OCI-LY7 (cell line): ENCODE results near the gene CPSF3. TPM values are rescaled to one million over a fixed set of nuclear protein-coding genes. Genes with fewer than 3 reads are reported as not detected.
A peak's percentile ranks its signal among the peaks of the same experiment; 100 is the strongest.

Source experiments
- BruUV-seq: library from RNA; stranded (reverse); fragments of 400-500 nt; replicated peaks from 2 replicates; lab custom pipeline; 2021; lab: Mats Ljungman, UMichigan
- CTCF ChIA-PET: fragments of 300-600 bp; sonication (Branson Sonifier 250); formaldehyde crosslinking; loops from one replicate; lab custom pipeline; 2022; ENCODE audit warnings: antibody characterized with exemption; ENCODE audit not compliant: unreplicated experiment; lab: Charles Lee
- POLR2A ChIA-PET: fragments of 300-600 bp; sonication (Branson Sonifier 250); formaldehyde crosslinking; loops from one replicate; lab custom pipeline; 2022; ENCODE audit warnings: antibody characterized with exemption; lab: Charles Lee
- DNase-seq: peaks from one replicate; pipeline ENCODE4 v3.0.0-alpha.2; 2015; ENCODE audit warnings: low spot score
- H2AFZ ChIP-seq: fragments of 200-600 bp; sonication (generic), shearing (Covaris generic); 2 replicates; pipeline ENCODE4 v1.6.1; 2014; ENCODE audit warnings: mild to moderate bottlenecking, antibody characterized with exemption, low read length, moderate library complexity
- H3K27ac ChIP-seq: fragments of 200-600 bp; sonication (generic); 2 replicates; pipeline ENCODE4 v1.5.1; 2014; ENCODE audit warnings: mixed run types, low read depth, mild to moderate bottlenecking, moderate library complexity, low read length, inconsistent platforms; ENCODE audit not compliant: poor library complexity, severe bottlenecking
- H3K36me3 ChIP-seq: fragments of 200-600 bp; sonication (generic); 2 replicates; pipeline ENCODE4 v1.6.1; 2014; ENCODE audit warnings: mild to moderate bottlenecking, antibody characterized with exemption, low read length, moderate library complexity, mixed read lengths; ENCODE audit not compliant: insufficient read depth
- H3K4me1 ChIP-seq: fragments of 200-600 bp; sonication (generic); 2 replicates; pipeline ENCODE4 v1.5.1; 2014; ENCODE audit warnings: mild to moderate bottlenecking, low read length; ENCODE audit not compliant: insufficient read depth, poor library complexity, severe bottlenecking
- H3K4me2 ChIP-seq: fragments of 200-600 bp; sonication (generic); 2 replicates; pipeline ENCODE4 v1.6.1; 2014; ENCODE audit warnings: mild to moderate bottlenecking, low read length
- H3K4me3 ChIP-seq: fragments of 200-600 bp; sonication (generic); 2 replicates; pipeline ENCODE4 v1.5.1; 2014; ENCODE audit warnings: mild to moderate bottlenecking, low read depth, low read length; ENCODE audit not compliant: poor library complexity, severe bottlenecking
- H3K79me2 ChIP-seq: fragments of 200-600 bp; sonication (generic); 2 replicates; pipeline ENCODE4 v1.6.1; 2016; ENCODE audit warnings: low read depth, mild to moderate bottlenecking, low read length, moderate library complexity, mixed read lengths; ENCODE audit not compliant: insufficient read depth
- H3K9me2 ChIP-seq: fragments of 200-600 bp; sonication (generic); 2 replicates; pipeline ENCODE4 v1.6.1; 2016; ENCODE audit warnings: mild to moderate bottlenecking, low read length, mixed read lengths; ENCODE audit not compliant: insufficient read depth
- H3K9me3 ChIP-seq: fragments of 200-600 bp; sonication (generic); 2 replicates; pipeline ENCODE4 v1.6.1; 2014; ENCODE audit warnings: mild to moderate bottlenecking, mixed run types, low read length, mixed read lengths
- H4K20me1 ChIP-seq: fragments of 200-600 bp; sonication (generic); 2 replicates; pipeline ENCODE4 v1.6.1; 2014; ENCODE audit warnings: mild to moderate bottlenecking, antibody characterized with exemption, low read length, moderate library complexity, mixed read lengths; ENCODE audit not compliant: insufficient read depth
- CTCF ChIP-seq: fragments of 200-600 bp; sonication (generic); conservative IDR thresholded peaks from 2 replicates; pipeline ENCODE4 v1.5.1; 2014; ENCODE audit warnings: mild to moderate bottlenecking, antibody characterized with exemption, low read length, moderate library complexity, mixed read lengths
- EZH2phosphoT487 ChIP-seq: fragments of 200-600 bp; sonication (generic); IDR thresholded peaks from 2 replicates; pipeline ENCODE4 v1.6.1; 2018; ENCODE audit warnings: low read depth, borderline replicate concordance, mild to moderate bottlenecking, mixed run types, antibody characterized with exemption, low read length, moderate library complexity, mixed read lengths
- intact Hi-C: fragments of 100-400 bp; cut with micrococcal nuclease; formaldehyde crosslinking; loops from one replicate; pipeline ENCODE4 v1.10.0; 2022; ENCODE audit not compliant: unreplicated experiment
- total RNA-seq, 2 experiments: library from RNA; depleted of rRNA in 1 of 2; stranded (reverse); fragments of >200 nt in 1 of 2; shearing (Covaris generic) in 1 of 2; gene quantifications; 2 replicates each; pipeline ENCODE4 v1.2.3, GENCODE V29; 2014 to 2022

The CPSF3 gene
- total RNA-seq, 2 experiments from 2014 or later: 54.5 to 88.3 TPM

GRCh38 chr2:9480157-9480556 lies 56.7 kb downstream of the CPSF3 start:
- BruUV-seq: no TSS peak
- Histone ChIP-seq H3K27ac (peak overlapping the region; percentile 75), H2AFZ (no peak overlapping the region), H4K20me1 (no peaks in the 10 kb centered on the region), H3K4me3 (peak overlapping the region; percentile 13), H3K9me3 (no peaks in the 10 kb centered on the region), H3K79me2 (no peaks in the 10 kb centered on the region), H3K4me2 (peak overlapping the region; percentile 66), H3K4me1 (peaks cover 46% of the 10 kb centered on the region), H3K9me2 (no peaks in the 10 kb centered on the region), H3K36me3 (peaks cover 62% of the 10 kb centered on the region)
- TF ChIP-seq EZH2phosphoT487: no peak
- no peak for TF ChIP-seq CTCF
- POLR2A ChIA-PET: interaction anchor here (0.6 to 1.2 kb wide), 5 partner anchors 13 to 781 kb away, joined by 3 to 4 read pairs (median 3); no protein-coding TSS in a partner anchor
- intact Hi-C loops: no loop called here
- DNase-seq: peak; percentile 73
- CTCF ChIA-PET: interaction anchor here (0.9 kb wide), 1 partner anchor 63 kb away, joined by 3 read pairs; no protein-coding TSS in a partner anchor

- H4K20me1 ChIP-seq: no peaks in the 10 kb centered on the region
- ChIA-PET CTCF (no interaction called here), POLR2A (interaction anchor here (0.7 to 2.9 kb wide), 3 partner anchors 10 to 26 kb away, joined by 3 to 10 read pairs (median 4); no protein-coding TSS in a partner anchor)
- no peak for TF ChIP-seq CTCF
- TF ChIP-seq EZH2phosphoT487: no peak
- peaks cover 92% of the 10 kb centered on the region for H3K36me3 ChIP-seq
- no peak for DNase-seq
- no peak overlapping the region for H2AFZ ChIP-seq
- no peak overlapping the region for H3K4me3 ChIP-seq
- intact Hi-C loops: no loop called here
- H3K4me1 ChIP-seq: peaks cover 42% of the 10 kb centered on the region
- no peaks in the 10 kb centered on the region for H3K9me2 ChIP-seq
- H3K9me3 ChIP-seq: no peaks in the 10 kb centered on the region
- BruUV-seq: no TSS peak
- no peak overlapping the region for H3K4me2 ChIP-seq
- H3K27ac ChIP-seq: peak overlapping the region; percentile 6
- no peaks in the 10 kb centered on the region for H3K79me2 ChIP-seq
Observed at GRCh38 chr2:9483107-9483506, 59.7 kb downstream of the CPSF3 start.

- Histone ChIP-seq H3K9me3 (no peaks in the 10 kb centered on the region), H3K36me3 (peaks cover 95% of the 10 kb centered on the region), H3K27ac (no peak overlapping the region), H4K20me1 (no peaks in the 10 kb centered on the region; the same call in 1 of the 2 replicates), H3K79me2 (no peaks in the 10 kb centered on the region), H3K4me3 (no peak overlapping the region), H3K4me2 (no peak overlapping the region), H3K9me2 (no peaks in the 10 kb centered on the region), H3K4me1 (peaks cover 30% of the 10 kb centered on the region), H2AFZ (no peak overlapping the region)
- CTCF ChIA-PET: no interaction called here
- POLR2A ChIA-PET: interaction anchor here (1.5 to 2.2 kb wide), 2 partner anchors 9 to 13 kb away, joined by 3 to 8 read pairs; no protein-coding TSS in a partner anchor
- no peak for DNase-seq
- no TSS peak for BruUV-seq
- intact Hi-C loops: no loop called here
- TF ChIP-seq CTCF (no peak), EZH2phosphoT487 (no peak)
Observed at GRCh38 chr2:9484533-9484932, 61.1 kb downstream of the CPSF3 start.
